DOHH2 (cell line): ENCODE data around the gene CA5A.
"Not testable (repeated sequence)": the region's sequence is repeated elsewhere in the genome, so short reads cannot be mapped to it uniquely, and the experiment has no call there.

Experiments
- CTCF ChIP-seq: fragments of 200-600 bp; sonication (generic); IDR thresholded peaks from one replicate; pipeline ENCODE4 v1.5.1; 2014; ENCODE audit warnings: antibody characterized with exemption, mild to moderate bottlenecking, low read depth, low read length; ENCODE audit not compliant: poor library complexity, severe bottlenecking
- EZH2phosphoT487 ChIP-seq: fragments of 200-600 bp; sonication (generic); IDR thresholded peaks from 2 replicates; pipeline ENCODE4 v1.6.1; 2017; ENCODE audit warnings: borderline replicate concordance, mild to moderate bottlenecking, antibody characterized with exemption, low read length, moderate library complexity, mixed read lengths

GRCh38 chr16:87885371-87885967, 50.9 kb downstream of the CA5A start:
- not testable (repeated sequence) for TF ChIP-seq CTCF, EZH2phosphoT487
